ENCODE data around the gene CUBN.
"Not testable (repeated sequence)": the region's sequence is repeated elsewhere in the genome, so short reads cannot be mapped to it uniquely, and the experiment has no call there.

Gene CUBN

DNA sequence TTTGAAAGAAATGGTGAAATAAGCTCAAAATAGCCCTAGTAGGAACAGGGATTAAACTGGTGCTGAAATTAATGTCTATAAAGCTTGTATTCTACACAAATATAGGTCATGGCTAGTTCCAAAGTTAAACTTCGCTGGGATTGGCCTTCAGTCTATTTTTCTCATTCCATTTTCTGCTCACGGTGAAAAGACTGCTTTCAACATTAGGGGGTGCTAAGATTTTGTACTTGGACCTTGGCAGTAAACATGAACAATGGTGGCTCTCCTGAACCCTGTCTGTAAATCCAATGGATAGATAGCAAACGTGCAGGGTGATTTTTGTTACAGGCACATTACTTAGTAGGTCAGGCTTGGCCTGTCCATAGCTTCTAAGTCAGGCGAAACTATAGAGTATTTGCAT lies 276.4 kb downstream of the CUBN start:
- DNase-seq: no peak

DNA sequence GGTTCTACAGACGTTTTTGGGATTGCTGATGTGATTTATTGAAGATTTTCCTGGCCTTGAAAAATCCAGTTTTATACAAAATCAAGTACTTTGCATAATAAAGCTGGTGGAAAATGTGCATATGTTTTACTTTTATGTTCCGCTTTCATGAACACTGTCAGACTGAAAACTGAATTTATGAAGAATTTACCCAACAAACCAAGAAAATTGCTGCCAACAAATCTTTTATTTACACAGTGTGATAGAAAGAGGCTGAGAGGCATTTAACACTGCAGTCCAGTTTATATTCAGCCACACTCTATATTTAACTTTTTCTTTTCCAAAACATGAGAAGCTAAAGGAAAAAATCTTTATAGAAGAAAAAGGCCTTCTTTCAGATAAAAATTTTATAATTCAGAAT lies 277.0 kb downstream of the CUBN start:
- DNase-seq: no peak

GRCh38 chr10:16848562-16849154 lies 281.0 kb downstream of the CUBN start:
- DNase-seq: no peak

DNA sequence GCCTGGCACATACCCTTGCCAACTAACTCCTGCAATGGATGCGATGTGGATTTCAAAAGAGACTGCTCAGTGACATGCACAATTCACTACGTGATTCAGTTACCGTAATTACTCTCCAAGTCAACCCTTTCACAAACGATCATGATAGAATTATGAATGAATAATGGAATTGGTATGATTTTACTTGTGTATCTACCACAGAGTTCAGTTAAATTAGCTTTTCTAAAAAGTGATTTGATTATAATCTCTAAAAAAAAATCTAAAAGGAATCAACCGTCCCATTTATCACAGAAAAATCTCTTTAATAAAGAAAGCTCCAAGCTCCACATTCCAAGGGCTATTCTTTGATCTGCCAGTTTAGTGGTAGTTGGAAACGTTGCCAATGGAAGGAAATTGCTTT lies 282.0 kb downstream of the CUBN start:
- no peak for DNase-seq

- DNase-seq: no peak
Measured at GRCh38 chr10:16845248-16845647, 284.4 kb downstream of the CUBN start.

GRCh38 chr10:16843252-16843870 lies 286.2 kb downstream of the CUBN start:
- DNase-seq: peak; percentile 75

GRCh38 chr10:16835228-16835627 lies 294.4 kb downstream of the CUBN start:
- no peak for DNase-seq

- no peak for DNase-seq
Measured at GRCh38 chr10:16832351-16833080, 297.1 kb downstream of the CUBN start.

DNA sequence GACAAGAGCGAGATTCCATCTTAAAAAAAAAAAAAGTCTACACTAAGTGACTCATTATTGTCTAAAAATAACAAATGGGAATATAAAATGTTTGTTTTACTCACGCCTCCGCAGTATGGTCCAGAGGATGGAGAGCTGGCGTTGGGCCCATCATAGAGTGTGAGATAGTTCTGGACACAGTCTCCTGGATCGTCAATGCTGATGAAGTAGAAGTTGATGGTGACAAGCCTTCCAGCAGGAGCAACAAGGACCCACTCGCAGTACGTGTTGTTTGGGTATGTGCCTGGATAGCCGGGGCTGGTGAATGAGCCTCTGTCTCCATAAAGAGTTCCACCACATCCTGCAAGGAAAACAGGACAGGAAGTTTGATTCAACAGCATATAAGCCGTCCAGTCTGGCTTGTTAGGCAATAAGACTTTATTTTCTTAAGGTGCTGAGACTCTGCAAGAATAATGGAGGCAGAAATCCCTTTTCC lies 300.9 kb downstream of the CUBN start:
- DNase-seq: no peak

DNA sequence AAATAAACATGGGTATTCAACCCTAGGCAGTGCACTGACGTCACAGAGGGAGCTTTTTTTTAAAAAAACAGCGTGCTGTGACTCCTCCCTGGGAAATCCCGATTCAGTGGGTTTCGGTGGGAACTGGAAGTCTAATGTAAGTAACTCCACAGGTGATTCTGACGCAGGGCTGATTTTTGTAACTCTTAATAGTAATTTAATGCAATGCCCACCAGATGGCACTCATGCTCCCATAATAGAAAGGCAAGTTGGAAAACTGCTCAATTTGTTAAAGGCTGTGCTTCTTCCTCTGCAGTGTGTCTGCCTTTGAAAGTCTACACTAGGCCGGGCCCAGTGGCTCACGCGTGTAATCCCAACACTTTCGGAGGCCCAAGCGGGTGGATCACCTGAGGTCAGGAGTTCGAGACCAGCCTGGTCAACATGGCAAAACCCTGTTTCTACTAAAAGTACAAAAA lies 301.5 kb downstream of the CUBN start:
- DNase-seq: peak; percentile 65

DNA sequence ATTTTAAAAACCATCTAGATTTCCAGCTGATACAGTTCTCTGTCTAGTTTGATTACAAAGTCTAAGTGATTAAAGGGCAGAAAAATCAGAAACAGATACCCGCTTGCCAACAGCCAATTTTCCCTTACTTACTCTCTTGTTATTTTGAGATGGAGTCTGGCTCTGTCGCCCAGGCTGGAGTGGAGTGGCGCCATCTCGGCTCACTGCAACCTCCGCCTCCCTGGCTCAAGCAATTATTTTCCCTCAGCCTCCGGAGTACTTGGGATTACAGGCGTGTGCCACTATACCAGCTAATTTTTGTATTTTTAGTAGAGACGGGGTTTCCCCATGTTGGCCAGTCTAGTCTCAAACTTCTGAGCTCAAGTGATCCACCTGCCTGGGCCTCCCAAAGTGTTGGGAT lies 302.1 kb downstream of the CUBN start:
- not testable (repeated sequence) for DNase-seq

DNA sequence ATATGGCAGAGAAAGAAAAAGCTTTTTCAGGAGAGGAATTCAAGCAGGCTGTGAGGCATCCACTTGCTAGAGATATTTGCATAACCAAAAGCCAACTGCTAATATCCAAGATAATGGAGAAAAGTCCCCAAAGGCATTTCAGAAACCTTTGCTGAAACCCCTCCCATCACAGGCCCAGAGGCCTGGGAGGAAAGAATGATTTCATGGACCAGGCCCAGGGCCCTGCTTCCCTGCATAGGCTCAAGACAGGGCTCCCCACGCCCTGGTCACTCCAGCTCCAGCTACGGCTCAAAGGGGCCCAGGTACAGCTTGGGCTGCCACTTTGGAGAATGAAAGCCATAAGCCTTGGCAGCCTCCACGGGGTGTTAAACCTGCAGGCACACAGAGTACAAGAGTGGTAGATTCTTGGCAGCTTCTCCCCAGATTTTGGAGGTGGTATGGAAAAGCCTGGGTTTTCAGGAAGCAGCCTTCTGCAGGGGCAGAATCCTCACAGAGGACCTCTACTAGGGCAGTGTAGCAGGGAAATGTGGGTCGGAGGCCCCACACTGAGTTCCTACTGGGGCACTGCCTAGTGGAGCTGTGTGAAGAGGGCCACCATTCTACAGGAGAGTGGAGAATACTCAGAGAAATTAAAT lies 306.8 kb downstream of the CUBN start:
- no peak for DNase-seq

GRCh38 chr10:16822027-16822426 lies 307.6 kb downstream of the CUBN start:
- no peak for DNase-seq

GRCh38 chr10:16820421-16820820 lies 309.2 kb downstream of the CUBN start:
- no peak for DNase-seq

- DNase-seq: no peak
Measured at GRCh38 chr10:16820018-16820417, 309.6 kb downstream of the CUBN start.

DNA sequence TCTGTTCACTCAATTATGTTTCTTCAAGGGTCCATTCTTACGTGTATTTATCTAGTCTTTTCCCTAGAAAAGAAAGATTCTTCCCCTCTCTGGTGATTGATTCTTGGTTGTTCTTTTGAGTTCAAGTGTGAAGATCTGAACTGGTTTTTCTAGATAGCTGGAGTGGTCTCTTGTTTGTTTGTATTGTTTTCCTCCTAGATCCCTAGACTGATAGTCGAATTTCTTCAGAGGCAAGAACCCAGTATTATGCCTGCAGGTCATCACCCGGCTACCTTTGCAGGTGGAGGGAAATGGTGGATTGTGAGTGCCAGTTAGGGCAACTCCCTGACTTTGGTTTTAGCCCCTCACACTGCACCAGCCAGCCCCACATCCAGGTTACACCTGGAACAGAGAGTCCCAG lies 310.2 kb downstream of the CUBN start:
- no peak for DNase-seq

DNA sequence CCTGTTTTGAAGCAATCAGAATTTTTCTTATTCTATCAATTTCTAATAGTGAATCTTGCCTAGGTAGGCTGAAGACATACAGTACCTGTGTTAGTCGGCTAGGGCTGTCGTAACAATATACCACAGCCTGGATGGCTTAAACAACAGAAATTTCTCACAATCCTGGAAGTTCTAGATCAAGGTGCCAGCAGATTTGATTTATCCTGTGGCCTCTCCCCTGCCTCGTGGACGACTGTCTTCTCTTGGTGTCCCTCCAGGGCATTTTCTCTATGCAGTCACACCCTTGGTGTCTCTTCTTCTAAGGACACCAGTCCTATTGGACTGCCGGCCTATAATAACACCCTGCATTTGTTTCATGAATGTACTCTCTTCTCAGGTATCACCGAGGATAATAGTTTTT lies 310.6 kb downstream of the CUBN start:
- DNase-seq: no peak

- DNase-seq: peak; percentile 97
Measured at GRCh38 chr10:16817125-16818019, 312.2 kb downstream of the CUBN start, which contains the start of gene RSU1. Gene RSU1, minus strand, starts transcription at chr10:16817424. Its CDS starts 343 bp downstream, at chr10:16817081.

DNA sequence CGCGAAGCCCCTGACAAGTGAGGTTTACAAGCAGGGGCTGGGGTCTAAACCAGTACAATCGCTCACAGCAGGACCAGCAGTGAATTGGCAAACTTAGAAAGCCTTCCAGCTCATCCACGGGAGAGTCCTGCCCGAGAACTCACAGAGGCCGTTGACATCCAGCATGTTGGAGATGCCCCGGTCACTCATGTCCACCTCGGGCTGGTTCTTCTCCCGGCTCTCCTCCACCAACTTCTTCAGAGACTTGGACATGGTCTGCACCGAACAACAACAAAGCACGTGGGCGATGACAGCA lies 312.8 kb downstream of the CUBN start:
- DNase-seq: no peak

- DNase-seq: no peak
Measured at GRCh38 chr10:16816171-16816570, 313.4 kb downstream of the CUBN start.

GRCh38 chr10:16814012-16814411 lies 315.6 kb downstream of the CUBN start:
- DNase-seq: no peak

- no peak for DNase-seq
Measured at GRCh38 chr10:16812676-16813075, 316.9 kb downstream of the CUBN start.

GRCh38 chr10:16811765-16812164 lies 317.8 kb downstream of the CUBN start:
- no peak for DNase-seq
